Activated CD4-positive, alpha-beta T cell treated with anti-CD3 and anti-CD28 coated beads, Interleukin-2, amount 50 U/mL, for 16 hours (primary cell): Measurements from ENCODE around the gene AFAP1L2.
A peak's percentile ranks its signal among the peaks of the same experiment; 100 is the strongest.
"Not testable (repeated sequence)": the region's sequence is repeated elsewhere in the genome, so short reads cannot be mapped to it uniquely, and the experiment has no call there.

ENCODE experiments used
- DNase-seq: peaks from one replicate; pipeline ENCODE4 v3.0.0-alpha.2; 2020

AFAP1L2 gene

GRCh38 chr10:114359041-114359952 lies 45.0 kb downstream of the AFAP1L2 start:
- DNase-seq, result no peak

GRCh38 chr10:114357515-114357996 lies 46.7 kb downstream of the AFAP1L2 start:
- no peak for DNase-seq

- DNase-seq, result no peak
These were observed 47.4 kb downstream of the AFAP1L2 start for GRCh38 chr10:114356751-114357514.

DNA sequence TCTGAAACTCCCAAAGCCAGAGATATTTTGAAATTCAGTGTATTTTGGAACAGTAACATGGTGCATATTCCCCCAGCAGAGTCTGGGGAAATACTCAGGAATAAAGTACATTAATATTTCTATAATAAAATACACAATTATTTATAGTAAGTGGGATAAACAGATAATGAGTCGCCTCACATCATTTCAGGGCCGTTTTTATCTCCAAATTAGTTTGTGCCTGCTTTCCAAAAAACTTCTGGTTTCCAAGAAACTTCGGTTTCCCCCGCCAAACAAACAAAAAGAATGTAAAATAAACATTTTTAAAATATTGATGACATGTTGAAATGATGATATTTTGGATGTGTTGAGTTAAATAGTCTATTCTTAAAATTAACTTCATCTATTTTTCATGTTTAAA lies 48.2 kb downstream of the AFAP1L2 start:
- no peak for DNase-seq

DNA sequence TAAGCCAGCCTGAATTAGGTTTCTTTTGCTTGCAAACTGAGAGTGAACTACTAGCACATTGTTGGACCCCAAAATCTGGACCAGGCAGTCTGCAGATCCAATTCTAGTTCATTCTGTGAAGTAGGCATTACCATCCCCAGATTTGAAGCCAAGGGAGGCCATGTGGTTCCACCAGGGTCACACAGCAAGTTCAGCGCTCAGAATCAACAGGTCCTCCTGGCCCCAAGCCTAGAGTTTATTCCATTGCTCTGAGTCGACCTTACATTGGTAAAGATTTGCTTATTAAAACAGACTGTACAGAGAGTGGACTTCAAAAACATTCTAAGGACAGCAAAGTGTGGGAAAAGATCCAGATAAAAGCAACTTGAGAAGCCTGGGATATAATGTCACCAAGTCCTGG lies 50.9 kb downstream of the AFAP1L2 start:
- DNase-seq, result no peak

- DNase-seq, result no peak
These were observed 51.5 kb downstream of the AFAP1L2 start for GRCh38 chr10:114352653-114353298.

- no peak for DNase-seq
These were observed 53.6 kb downstream of the AFAP1L2 start for GRCh38 chr10:114350751-114351150.

GRCh38 chr10:114349522-114350215 lies 54.6 kb downstream of the AFAP1L2 start:
- DNase-seq, result no peak

- not testable (repeated sequence) for DNase-seq
These were observed 55.2 kb downstream of the AFAP1L2 start for GRCh38 chr10:114349071-114349470.

DNA sequence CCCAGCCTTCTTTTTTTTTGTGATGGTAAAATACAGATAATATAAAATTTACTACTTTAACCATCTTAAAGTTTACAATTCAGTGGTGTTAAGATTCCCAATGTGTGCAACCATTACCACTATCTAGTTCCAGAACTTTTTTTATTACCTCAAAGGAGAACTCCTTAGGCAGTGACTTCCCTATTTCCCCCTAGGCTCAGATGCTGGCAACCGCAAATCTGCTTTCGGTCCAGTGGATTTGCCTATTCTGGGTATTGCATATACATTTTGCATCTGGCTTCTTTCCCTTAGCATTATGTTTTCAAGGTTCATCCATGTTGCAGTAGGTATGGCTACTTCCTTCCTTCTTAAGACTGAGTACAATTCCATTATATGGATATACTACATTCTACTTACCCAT lies 56.5 kb downstream of the AFAP1L2 start:
- no peak for DNase-seq

GRCh38 chr10:114347241-114347640 lies 57.1 kb downstream of the AFAP1L2 start:
- DNase-seq, result no peak

DNA sequence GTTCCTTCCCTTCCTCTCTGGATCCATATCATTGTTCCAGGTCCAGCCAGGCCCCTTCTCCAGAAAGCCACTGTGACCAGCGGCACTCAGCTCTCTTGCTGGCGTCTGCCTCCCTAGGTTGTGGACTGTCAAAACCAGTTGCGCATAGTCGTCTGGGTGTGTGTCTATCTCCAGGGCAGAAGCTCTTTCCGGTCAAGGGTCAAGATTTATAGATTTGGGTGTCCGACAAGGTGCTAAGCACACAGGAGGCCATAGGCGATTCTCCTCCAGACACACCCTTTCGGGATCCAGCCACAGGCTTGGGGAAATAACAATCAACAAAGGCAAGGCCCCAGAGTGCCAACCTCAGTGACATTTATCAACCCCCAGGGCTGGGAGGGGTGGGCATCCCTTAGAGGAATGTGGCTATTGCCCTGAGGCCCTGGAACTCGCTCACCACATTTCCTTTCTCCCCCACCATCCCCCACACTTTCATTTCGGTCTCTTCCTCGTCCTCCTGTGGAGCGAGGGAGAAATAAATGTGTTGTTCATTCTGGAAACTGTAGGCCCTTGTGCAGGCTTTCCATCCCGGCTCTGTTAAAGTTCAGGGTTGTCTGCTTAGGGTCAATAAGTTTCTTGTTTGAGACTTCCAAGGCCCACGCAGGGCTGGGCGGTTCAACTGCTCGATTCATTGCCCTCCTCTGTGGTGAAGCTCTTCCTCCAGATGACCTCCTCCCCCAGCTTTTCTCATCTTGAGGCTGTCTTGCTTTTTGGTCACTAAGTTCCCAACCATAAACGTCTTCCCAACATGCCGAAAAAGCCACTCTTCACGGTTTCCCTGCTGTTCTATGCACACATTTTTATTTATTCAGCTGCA lies 57.9 kb downstream of the AFAP1L2 start:
- DNase-seq, result no peak

DNA sequence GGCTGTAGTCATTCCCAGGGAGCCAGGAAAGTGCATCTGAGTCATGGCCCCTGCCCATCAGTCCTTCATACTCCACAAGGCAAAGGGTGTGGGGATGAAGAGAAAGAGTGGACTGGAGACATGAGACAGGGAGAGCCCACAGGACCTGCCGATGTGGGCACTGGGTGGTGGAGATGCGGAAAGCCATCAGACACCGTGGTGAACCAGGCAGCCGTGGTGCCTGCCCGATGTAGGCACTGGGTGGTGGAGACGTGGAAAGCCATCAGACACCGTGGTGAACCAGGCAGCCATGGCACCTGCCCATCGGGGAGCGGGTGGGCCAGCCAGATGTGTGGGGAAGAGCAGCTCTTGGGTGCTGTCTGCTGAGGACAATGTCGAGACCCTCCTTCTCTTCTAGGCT lies 58.6 kb downstream of the AFAP1L2 start:
- no peak for DNase-seq

- no peak for DNase-seq
These were observed 60.4 kb downstream of the AFAP1L2 start for GRCh38 chr10:114343623-114344505.

DNA sequence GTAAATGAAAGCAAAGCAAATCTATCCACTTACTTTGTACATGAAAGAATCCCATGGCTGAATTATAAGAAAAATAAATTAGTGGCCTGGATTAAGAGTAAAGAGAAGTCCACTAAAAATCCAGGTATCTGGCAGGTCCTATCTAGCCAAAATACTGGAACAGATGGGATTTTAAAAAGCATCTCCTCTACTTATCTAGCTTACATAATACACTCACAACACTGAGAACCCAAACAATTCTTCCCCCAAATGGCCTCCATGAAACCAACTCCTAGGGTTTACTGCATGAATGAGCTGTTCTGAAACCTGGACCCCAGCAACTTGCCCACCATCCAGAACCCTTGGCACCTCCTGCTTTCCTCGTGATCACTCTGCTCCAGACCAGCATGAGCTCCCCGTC lies 61.3 kb downstream of the AFAP1L2 start:
- no peak for DNase-seq

- no peak for DNase-seq
These were observed 63.5 kb downstream of the AFAP1L2 start for GRCh38 chr10:114340816-114341215.

DNA sequence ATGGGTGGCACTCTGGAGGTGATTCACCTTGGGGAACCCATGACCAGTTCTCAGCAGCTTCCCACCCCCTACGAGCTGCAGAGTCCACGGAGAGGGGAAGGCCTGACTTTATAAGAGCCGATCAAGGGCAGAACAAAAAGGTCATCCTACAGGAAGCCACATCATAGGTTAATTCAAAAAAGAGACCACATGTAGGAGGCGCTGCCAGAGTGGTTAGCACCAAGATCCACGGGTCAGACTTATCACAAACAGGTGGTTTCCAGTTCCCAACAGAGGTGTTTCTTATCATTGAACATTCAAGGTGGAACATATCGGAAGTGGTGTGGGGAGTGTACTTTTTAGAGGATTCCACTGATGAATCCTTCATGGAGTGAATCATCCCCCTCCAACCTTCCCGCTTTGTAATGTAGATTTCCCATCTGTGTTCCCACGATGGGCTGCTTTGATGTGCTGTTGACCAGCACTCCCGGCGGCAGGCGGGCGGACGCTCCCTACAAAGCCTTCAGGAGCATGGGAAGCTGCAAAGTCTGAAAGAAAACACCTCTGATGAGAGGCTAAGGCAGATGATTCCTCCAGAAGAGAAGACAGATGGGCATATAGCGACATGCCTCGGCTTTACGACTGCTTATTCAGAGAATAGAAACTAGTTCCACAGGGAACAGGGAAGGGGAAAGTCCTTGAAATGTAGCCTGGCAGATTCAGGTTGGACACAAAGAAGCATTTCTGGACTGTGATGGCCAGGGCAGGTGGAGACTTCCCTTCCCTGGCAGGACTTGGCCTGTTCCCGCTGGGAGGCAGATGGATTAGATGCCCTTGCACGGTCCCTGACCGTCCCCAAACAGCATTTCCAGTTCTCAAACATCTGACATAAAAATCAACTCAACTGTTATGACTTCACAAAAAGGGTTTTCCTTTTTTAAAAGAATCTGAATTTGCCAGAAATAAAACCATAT lies 66.5 kb downstream of the AFAP1L2 start:
- peak; percentile 10 for DNase-seq

GRCh38 chr10:114336823-114337509 lies 67.3 kb downstream of the AFAP1L2 start:
- no peak for DNase-seq

- no peak for DNase-seq
These were observed 68.7 kb downstream of the AFAP1L2 start for GRCh38 chr10:114335614-114336013.
